CD4-positive, alpha-beta T cell (primary cell): ENCODE data around the gene TGFBR2. TPM values are rescaled to one million over a fixed set of nuclear protein-coding genes. Genes with fewer than 3 reads are reported as not detected.

Source experiments
- ATAC-seq: fragments of 200-7000 bp; cut with Tn5 transposase; one replicate; pipeline ENCODE4 v1.10.0; 2022; ENCODE audit warnings: mild to moderate bottlenecking; ENCODE audit not compliant: poor library complexity
- CTCF ChIA-PET: fragments of 350-600 bp; sonication (Branson Sonifier 250); formaldehyde crosslinking; loops from one replicate; lab custom pipeline; 2021; ENCODE audit warnings: antibody characterized with exemption, inconsistent platforms; lab: Charles Lee
- POLR2A ChIA-PET: fragments of 350-600 bp; sonication (Branson Sonifier 250); formaldehyde crosslinking; loops from one replicate; lab custom pipeline; 2021; ENCODE audit warnings: antibody characterized with exemption, inconsistent platforms; lab: Charles Lee
- DNase-seq, 14 experiments: peaks; one replicate each; pipeline ENCODE4 v3.0.0-alpha.2; 2013 to 2020; ENCODE audit warnings: mixed read lengths in 2 of 14
- H3K27ac ChIP-seq, 2 donors: one replicate each; pipeline versions ENCODE4 v1.5.1 to v1.7.0; 2013; ENCODE audit warnings: low read length in 2 of 2, low read depth in 1 of 2, mild to moderate bottlenecking in 1 of 2
- H3K27me3 ChIP-seq, 2 experiments: 1 replicate in 1 of 2; 2 replicates in 1 of 2; pipeline versions ENCODE4 v1.6.1 to v1.7.0; 2013; ENCODE audit warnings: low read length in 2 of 2, control low read depth in 1 of 2, mild to moderate bottlenecking in 1 of 2, moderate library complexity in 1 of 2; ENCODE audit not compliant: insufficient read depth in 2 of 2, control insufficient read depth in 1 of 2
- H3K36me3 ChIP-seq: one replicate; pipeline ENCODE4 v1.6.1; 2013; ENCODE audit warnings: low read length, control low read depth; ENCODE audit not compliant: insufficient read depth
- H3K4me1 ChIP-seq: one replicate; pipeline ENCODE4 v1.6.1; 2013; ENCODE audit warnings: low read length, control low read depth; ENCODE audit not compliant: insufficient read depth
- H3K4me3 ChIP-seq: one replicate; pipeline ENCODE4 v1.5.1; 2013; ENCODE audit warnings: mild to moderate bottlenecking, low read length, moderate library complexity
- H3K9me3 ChIP-seq, 2 experiments: 1 replicate in 1 of 2; 2 replicates in 1 of 2; pipeline versions ENCODE4 v1.6.1 to v1.7.0; 2013; ENCODE audit warnings: low read length in 2 of 2, mild to moderate bottlenecking in 2 of 2, control low read depth in 1 of 2, moderate library complexity in 1 of 2; ENCODE audit not compliant: control insufficient read depth in 1 of 2, insufficient read depth in 1 of 2
- H3K27ac Mint-ChIP-seq: one replicate; pipeline ENCODE4 v1.8.0; 2020; ENCODE audit warnings: mixed read lengths
- H3K27me3 Mint-ChIP-seq: one replicate; pipeline ENCODE4 v1.8.0; 2021; ENCODE audit warnings: mixed read lengths
- H3K36me3 Mint-ChIP-seq: one replicate; pipeline ENCODE4 v1.8.0; 2021; ENCODE audit warnings: low read depth, mixed read lengths
- H3K4me1 Mint-ChIP-seq: one replicate; pipeline ENCODE4 v1.8.0; 2021; ENCODE audit warnings: low read depth, mixed read lengths
- H3K4me3 Mint-ChIP-seq: one replicate; pipeline ENCODE4 v1.8.0; 2020; ENCODE audit warnings: mild to moderate bottlenecking, mixed read lengths
- H3K9me3 Mint-ChIP-seq: one replicate; pipeline ENCODE4 v1.8.0; 2020; ENCODE audit warnings: mixed read lengths
- CTCF ChIP-seq: fragments of 200-600 bp; IDR thresholded peaks from one replicate; pipeline ENCODE4 v1.8.0; 2022; ENCODE audit warnings: antibody characterized with exemption, mild to moderate bottlenecking
- intact Hi-C, 2 experiments: fragments of 100-400 bp; cut with DNase I in 1 of 2; cut with micrococcal nuclease in 1 of 2; formaldehyde crosslinking; loops; one replicate each; pipeline versions ENCODE4 v1.15.1 to v1.9.0; 2023 to 2025; cut with DNase I, micrococcal nuclease
- total RNA-seq, 174 experiments: library from RNA in 2 of 174; stranded (reverse) in 2 of 174; gene quantifications; one replicate each; pipeline ENCODE4 v1.2.3 and lab custom pipeline; 2021 to 2026

Gene TGFBR2
- total RNA-seq, 2 experiments from 2014 or later = 203 to 205 TPM

DNA sequence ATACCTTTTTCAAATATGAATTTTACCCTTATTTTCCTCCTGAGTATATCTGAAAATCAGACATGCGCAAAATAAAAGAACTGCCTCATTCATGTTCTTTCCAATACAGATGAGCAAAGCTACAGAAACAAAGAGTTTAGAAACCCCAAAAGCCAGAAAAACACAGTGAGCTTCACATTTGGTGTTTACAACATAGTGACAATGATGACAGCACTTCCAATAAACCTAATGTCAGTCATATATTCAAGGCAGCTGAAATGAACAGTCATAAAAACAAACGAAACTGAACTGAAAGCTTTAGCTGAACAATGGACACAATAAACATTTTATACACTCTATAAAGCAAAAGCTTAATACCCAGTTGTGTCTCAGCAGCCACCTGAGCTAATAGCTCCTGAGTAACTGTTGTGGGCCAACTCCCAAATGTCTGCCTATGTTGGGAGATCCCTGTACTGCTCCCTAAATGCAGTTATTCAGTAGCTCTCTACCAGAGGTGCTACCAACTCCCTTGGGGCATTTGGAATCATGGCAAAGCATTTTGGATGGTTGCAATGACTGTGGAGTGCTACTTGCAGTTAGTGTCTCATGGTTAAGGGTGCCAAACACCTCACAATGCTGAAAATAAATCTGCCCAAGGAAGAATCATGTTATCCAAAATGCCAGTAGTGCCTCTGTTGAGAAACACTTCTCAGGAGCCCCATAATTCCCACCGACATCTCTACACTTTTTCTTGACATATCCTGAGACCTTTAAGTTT is 131.5 kb downstream of the TGFBR2 start:
- Histone ChIP-seq H3K4me1 (no peaks in the 10 kb centered on the region), H3K27me3 (no peaks in the 10 kb centered on the region), H3K4me3 (no peak overlapping the region), H3K36me3 (no peaks in the 10 kb centered on the region), H3K9me3 (no peaks in the 10 kb centered on the region), H3K27ac (no peak overlapping the region)
- ATAC-seq (no peak), DNase-seq (no peak)
- Mint-ChIP-seq H3K4me1 (peaks cover 31% of the 10 kb centered on the region), H3K4me3 (no peak overlapping the region), H3K27me3 (no peaks in the 10 kb centered on the region), H3K27ac (no peak overlapping the region), H3K9me3 (no peaks in the 10 kb centered on the region), H3K36me3 (no peaks in the 10 kb centered on the region)
- TF ChIP-seq CTCF = no peak
- intact Hi-C loops = no loop called here
- ChIA-PET POLR2A (no interaction called here), CTCF (no interaction called here)

- no peaks in the 10 kb centered on the region for H3K4me1 ChIP-seq
- no peak overlapping the region for H3K27ac ChIP-seq
- Mint-ChIP-seq H3K4me3 (no peak overlapping the region), H3K9me3 (no peaks in the 10 kb centered on the region), H3K27ac (no peak overlapping the region), H3K4me1 (peaks cover 34% of the 10 kb centered on the region), H3K27me3 (no peaks in the 10 kb centered on the region), H3K36me3 (no peaks in the 10 kb centered on the region)
- no peaks in the 10 kb centered on the region for H3K36me3 ChIP-seq
- no peaks in the 10 kb centered on the region for H3K9me3 ChIP-seq
- H3K4me3 ChIP-seq = no peak overlapping the region
- CTCF ChIA-PET = no interaction called here
- no peaks in the 10 kb centered on the region for H3K27me3 ChIP-seq
- ATAC-seq (no peak), DNase-seq (no peak)
- no peak for TF ChIP-seq CTCF
- intact Hi-C loops = no loop called here
- POLR2A ChIA-PET = no interaction called here
Measured at GRCh38 chr3:30738605-30739004, 132.2 kb downstream of the TGFBR2 start.

GRCh38 chr3:30741889-30742288 is 135.5 kb downstream of the TGFBR2 start:
- no peak overlapping the region for H3K4me3 Mint-ChIP-seq
- H3K27me3 Mint-ChIP-seq = no peaks in the 10 kb centered on the region
- Histone ChIP-seq H3K27ac (no peak overlapping the region), H3K4me1 (no peaks in the 10 kb centered on the region), H3K27me3 (no peaks in the 10 kb centered on the region), H3K9me3 (no peaks in the 10 kb centered on the region), H3K4me3 (no peak overlapping the region), H3K36me3 (no peaks in the 10 kb centered on the region)
- no peak for DNase-seq
- no peaks in the 10 kb centered on the region for H3K9me3 Mint-ChIP-seq
- peaks cover 26% of the 10 kb centered on the region for H3K4me1 Mint-ChIP-seq
- ChIA-PET POLR2A (no interaction called here), CTCF (no interaction called here)
- TF ChIP-seq CTCF = no peak
- no peak overlapping the region for H3K27ac Mint-ChIP-seq
- no peaks in the 10 kb centered on the region for H3K36me3 Mint-ChIP-seq
- no peak for ATAC-seq
- intact Hi-C loops = no loop called here
